ENCODE measurements around the gene STH. TPM values are rescaled to one million over a fixed set of nuclear protein-coding genes. Genes with fewer than 3 reads are reported as not detected.

Gene STH
- total and polyA plus RNA-seq, 2 experiments from 2014 or later: 0.55 TPM; not detected in 1

DNA sequence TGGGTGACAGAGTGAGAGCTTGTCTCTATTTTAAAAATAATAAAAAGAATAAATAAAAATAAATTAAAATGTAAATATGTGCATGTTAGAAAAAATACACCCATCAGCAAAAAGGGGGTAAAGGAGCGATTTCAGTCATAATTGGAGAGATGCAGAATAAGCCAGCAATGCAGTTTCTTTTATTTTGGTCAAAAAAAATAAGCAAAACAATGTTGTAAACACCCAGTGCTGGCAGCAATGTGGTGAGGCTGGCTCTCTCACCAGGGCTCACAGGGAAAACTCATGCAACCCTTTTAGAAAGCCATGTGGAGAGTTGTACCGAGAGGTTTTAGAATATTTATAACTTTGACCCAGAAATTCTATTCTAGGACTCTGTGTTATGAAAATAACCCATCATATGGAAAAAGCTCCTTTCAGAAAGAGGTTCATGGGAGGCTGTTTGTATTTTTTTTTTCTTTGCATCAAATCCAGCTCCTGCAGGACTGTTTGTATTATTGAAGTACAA, 8.5 kb downstream of the STH start (continued):
- TF ChIP-seq, protein P1, sequence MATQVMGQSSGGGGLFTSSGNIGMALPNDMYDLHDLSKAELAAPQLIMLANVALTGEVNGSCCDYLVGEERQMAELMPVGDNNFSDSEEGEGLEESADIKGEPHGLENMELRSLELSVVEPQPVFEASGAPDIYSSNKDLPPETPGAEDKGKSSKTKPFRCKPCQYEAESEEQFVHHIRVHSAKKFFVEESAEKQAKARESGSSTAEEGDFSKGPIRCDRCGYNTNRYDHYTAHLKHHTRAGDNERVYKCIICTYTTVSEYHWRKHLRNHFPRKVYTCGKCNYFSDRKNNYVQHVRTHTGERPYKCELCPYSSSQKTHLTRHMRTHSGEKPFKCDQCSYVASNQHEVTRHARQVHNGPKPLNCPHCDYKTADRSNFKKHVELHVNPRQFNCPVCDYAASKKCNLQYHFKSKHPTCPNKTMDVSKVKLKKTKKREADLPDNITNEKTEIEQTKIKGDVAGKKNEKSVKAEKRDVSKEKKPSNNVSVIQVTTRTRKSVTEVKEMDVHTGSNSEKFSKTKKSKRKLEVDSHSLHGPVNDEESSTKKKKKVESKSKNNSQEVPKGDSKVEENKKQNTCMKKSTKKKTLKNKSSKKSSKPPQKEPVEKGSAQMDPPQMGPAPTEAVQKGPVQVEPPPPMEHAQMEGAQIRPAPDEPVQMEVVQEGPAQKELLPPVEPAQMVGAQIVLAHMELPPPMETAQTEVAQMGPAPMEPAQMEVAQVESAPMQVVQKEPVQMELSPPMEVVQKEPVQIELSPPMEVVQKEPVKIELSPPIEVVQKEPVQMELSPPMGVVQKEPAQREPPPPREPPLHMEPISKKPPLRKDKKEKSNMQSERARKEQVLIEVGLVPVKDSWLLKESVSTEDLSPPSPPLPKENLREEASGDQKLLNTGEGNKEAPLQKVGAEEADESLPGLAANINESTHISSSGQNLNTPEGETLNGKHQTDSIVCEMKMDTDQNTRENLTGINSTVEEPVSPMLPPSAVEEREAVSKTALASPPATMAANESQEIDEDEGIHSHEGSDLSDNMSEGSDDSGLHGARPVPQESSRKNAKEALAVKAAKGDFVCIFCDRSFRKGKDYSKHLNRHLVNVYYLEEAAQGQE (IDR thresholded peaks at IDR 0.05; ENCODE audit: unreplicated experiment): no peak
- TF ChIP-seq ZNF114 (CRISPR knock-in tag; IDR thresholded peaks at IDR 0.05) (no peak), JUNB (IDR thresholded peaks at IDR 0.05; ENCODE audit: unreplicated experiment) (no peak)

DNA sequence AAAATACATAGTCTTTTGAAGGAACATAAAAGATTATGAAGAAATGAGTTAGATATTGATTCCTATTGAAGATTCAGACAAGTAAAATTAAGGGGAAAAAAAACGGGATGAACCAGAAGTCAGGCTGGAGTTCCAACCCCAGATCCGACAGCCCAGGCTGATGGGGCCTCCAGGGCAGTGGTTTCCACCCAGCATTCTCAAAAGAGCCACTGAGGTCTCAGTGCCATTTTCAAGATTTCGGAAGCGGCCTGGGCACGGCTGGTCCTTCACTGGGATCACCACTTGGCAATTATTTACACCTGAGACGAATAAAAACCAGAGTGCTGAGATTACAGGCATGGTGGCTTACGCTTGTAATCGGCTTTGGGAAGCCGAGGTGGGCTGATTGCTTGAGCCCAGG, 9.5 kb downstream of the STH start:
- Histone ChIP-seq H3K79me2 (replicated peaks; ENCODE audit: insufficient read depth) (no peaks in the 10 kb centered on the region), H3K9me2 (ENCODE audit: insufficient read depth) (no peaks in the 10 kb centered on the region), H3K4me2 (no peak overlapping the region), H3K27me3 (ENCODE audit: insufficient read depth) (no peaks in the 10 kb centered on the region), H3F3A (replicated peaks; ENCODE audit: low read depth) (no peaks in the 10 kb centered on the region), H3K4me3 (no peak overlapping the region), H4K20me1 (replicated peaks; ENCODE audit: insufficient read depth) (no peaks in the 10 kb centered on the region), H3K36me3 (ENCODE audit: insufficient read depth) (no peaks in the 10 kb centered on the region), H3K27ac (ENCODE audit: low read depth) (no peak overlapping the region), H2AFZ (no peak overlapping the region), H3K4me1 (ENCODE audit: insufficient read depth) (no peaks in the 10 kb centered on the region)
- no peaks in the 10 kb centered on the region; the same call in 2 of the 3 replicates for H3K36me3 Mint-ChIP-seq (ENCODE audit: low read depth)
- ATAC-seq (no peak), DNase-seq (ENCODE audit: low spot score) (no peak)
- no peak overlapping the region for H3K4me3 Mint-ChIP-seq
- peaks cover 3% of the 10 kb centered on the region; the same call in 2 of the 3 replicates for H3K9me3 Mint-ChIP-seq
- peaks cover 10% of the 10 kb centered on the region for H3K27me3 Mint-ChIP-seq (ENCODE audit: insufficient read depth, low read depth, poor library complexity)
- H3K27ac Mint-ChIP-seq: no peak overlapping the region
- no peaks in the 10 kb centered on the region; the same call in 2 of the 3 replicates for H3K4me1 Mint-ChIP-seq
- TF ChIP-seq CREB1 (CRISPR knock-in tag; IDR thresholded peaks at IDR 0.05; ENCODE audit: low read depth): no peak
- TF ChIP-seq POLR2AphosphoS5 (IDR thresholded peaks at IDR 0.05; ENCODE audit: low read depth): no peak
- no peak for TF ChIP-seq ZNF114 (CRISPR knock-in tag; IDR thresholded peaks at IDR 0.05)
- TF ChIP-seq, protein P2, sequence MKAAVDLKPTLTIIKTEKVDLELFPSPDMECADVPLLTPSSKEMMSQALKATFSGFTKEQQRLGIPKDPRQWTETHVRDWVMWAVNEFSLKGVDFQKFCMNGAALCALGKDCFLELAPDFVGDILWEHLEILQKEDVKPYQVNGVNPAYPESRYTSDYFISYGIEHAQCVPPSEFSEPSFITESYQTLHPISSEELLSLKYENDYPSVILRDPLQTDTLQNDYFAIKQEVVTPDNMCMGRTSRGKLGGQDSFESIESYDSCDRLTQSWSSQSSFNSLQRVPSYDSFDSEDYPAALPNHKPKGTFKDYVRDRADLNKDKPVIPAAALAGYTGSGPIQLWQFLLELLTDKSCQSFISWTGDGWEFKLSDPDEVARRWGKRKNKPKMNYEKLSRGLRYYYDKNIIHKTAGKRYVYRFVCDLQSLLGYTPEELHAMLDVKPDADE (IDR thresholded peaks at IDR 0.05): no peak
- no peak for TF ChIP-seq EZH2phosphoT487 (IDR thresholded peaks at IDR 0.05; ENCODE audit: unreplicated experiment)
- TF ChIP-seq, protein P3, sequence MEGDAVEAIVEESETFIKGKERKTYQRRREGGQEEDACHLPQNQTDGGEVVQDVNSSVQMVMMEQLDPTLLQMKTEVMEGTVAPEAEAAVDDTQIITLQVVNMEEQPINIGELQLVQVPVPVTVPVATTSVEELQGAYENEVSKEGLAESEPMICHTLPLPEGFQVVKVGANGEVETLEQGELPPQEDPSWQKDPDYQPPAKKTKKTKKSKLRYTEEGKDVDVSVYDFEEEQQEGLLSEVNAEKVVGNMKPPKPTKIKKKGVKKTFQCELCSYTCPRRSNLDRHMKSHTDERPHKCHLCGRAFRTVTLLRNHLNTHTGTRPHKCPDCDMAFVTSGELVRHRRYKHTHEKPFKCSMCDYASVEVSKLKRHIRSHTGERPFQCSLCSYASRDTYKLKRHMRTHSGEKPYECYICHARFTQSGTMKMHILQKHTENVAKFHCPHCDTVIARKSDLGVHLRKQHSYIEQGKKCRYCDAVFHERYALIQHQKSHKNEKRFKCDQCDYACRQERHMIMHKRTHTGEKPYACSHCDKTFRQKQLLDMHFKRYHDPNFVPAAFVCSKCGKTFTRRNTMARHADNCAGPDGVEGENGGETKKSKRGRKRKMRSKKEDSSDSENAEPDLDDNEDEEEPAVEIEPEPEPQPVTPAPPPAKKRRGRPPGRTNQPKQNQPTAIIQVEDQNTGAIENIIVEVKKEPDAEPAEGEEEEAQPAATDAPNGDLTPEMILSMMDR (conservative IDR thresholded peaks at IDR 0.05; ENCODE audit: low read depth in 2 of 2): no peak
- TF ChIP-seq, protein P4, sequence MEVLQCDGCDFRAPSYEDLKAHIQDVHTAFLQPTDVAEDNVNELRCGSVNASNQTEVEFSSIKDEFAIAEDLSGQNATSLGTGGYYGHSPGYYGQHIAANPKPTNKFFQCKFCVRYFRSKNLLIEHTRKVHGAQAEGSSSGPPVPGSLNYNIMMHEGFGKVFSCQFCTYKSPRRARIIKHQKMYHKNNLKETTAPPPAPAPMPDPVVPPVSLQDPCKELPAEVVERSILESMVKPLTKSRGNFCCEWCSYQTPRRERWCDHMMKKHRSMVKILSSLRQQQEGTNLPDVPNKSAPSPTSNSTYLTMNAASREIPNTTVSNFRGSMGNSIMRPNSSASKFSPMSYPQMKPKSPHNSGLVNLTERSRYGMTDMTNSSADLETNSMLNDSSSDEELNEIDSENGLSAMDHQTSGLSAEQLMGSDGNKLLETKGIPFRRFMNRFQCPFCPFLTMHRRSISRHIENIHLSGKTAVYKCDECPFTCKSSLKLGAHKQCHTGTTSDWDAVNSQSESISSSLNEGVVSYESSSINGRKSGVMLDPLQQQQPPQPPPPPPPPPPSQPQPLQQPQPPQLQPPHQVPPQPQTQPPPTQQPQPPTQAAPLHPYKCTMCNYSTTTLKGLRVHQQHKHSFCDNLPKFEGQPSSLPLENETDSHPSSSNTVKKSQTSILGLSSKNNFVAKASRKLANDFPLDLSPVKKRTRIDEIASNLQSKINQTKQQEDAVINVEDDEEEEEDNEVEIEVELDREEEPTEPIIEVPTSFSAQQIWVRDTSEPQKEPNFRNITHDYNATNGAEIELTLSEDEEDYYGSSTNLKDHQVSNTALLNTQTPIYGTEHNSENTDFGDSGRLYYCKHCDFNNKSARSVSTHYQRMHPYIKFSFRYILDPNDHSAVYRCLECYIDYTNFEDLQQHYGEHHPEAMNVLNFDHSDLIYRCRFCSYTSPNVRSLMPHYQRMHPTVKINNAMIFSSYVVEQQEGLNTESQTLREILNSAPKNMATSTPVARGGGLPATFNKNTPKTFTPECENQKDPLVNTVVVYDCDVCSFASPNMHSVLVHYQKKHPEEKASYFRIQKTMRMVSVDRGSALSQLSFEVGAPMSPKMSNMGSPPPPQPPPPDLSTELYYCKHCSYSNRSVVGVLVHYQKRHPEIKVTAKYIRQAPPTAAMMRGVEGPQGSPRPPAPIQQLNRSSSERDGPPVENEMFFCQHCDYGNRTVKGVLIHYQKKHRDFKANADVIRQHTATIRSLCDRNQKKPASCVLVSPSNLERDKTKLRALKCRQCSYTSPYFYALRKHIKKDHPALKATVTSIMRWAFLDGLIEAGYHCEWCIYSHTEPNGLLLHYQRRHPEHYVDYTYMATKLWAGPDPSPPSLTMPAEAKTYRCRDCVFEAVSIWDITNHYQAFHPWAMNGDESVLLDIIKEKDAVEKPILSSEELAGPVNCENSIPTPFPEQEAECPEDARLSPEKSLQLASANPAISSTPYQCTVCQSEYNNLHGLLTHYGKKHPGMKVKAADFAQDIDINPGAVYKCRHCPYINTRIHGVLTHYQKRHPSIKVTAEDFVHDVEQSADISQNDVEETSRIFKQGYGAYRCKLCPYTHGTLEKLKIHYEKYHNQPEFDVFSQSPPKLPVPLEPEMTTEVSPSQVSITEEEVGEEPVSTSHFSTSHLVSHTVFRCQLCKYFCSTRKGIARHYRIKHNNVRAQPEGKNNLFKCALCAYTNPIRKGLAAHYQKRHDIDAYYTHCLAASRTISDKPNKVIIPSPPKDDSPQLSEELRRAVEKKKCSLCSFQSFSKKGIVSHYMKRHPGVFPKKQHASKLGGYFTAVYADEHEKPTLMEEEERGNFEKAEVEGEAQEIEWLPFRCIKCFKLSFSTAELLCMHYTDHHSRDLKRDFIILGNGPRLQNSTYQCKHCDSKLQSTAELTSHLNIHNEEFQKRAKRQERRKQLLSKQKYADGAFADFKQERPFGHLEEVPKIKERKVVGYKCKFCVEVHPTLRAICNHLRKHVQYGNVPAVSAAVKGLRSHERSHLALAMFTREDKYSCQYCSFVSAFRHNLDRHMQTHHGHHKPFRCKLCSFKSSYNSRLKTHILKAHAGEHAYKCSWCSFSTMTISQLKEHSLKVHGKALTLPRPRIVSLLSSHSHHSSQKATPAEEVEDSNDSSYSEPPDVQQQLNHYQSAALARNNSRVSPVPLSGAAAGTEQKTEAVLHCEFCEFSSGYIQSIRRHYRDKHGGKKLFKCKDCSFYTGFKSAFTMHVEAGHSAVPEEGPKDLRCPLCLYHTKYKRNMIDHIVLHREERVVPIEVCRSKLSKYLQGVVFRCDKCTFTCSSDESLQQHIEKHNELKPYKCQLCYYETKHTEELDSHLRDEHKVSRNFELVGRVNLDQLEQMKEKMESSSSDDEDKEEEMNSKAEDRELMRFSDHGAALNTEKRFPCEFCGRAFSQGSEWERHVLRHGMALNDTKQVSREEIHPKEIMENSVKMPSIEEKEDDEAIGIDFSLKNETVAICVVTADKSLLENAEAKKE (CRISPR knock-in tag; IDR thresholded peaks at IDR 0.05): no peak
- no peak for TF ChIP-seq EZH2 (IDR thresholded peaks at IDR 0.05; ENCODE audit: low read depth, unreplicated experiment)

Measured in GM23338 (cell line).